ENCODE data around the gene STOX1. TPM values are rescaled to one million over a fixed set of nuclear protein-coding genes. Genes with fewer than 3 reads are reported as not detected.

The STOX1 gene
- total RNA-seq, 1 donor from 2014 or later = 53.9 TPM

DNA sequence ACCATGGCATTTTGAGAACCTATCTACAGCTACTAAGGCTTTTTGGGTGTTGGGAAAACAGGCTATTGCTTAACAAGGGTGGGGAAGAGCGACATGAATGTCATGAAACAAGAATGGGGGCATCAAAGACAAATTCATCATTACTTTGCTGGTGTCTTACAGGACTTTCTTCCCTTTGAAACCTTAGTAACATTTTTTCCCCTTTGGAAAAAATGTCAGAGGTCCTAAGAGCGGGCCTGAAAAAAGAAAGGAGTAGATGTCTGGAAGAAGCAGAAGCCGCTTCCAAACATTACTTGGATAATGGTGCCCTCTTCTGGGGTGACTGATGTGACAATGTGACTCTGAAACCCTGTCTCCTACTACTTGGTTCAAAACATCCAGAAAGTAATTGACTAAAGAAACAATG, 70.0 kb downstream of the STOX1 start:
- no peak overlapping the region for H3K27ac ChIP-seq
- peaks cover 12% of the 10 kb centered on the region for H3K4me1 ChIP-seq
- Mint-ChIP-seq H3K27me3 (ENCODE audit: insufficient read depth, low read depth) (no peaks in the 10 kb centered on the region), H3K27ac (no peak overlapping the region), H3K4me3 (no peak overlapping the region), H3K36me3 (peaks cover 2% of the 10 kb centered on the region), H3K4me1 (peaks cover 22% of the 10 kb centered on the region), H3K9me3 (no peaks in the 10 kb centered on the region)
- no peak for TF ChIP-seq EZH2phosphoT487 (IDR thresholded peaks at IDR 0.05)
- TF ChIP-seq, protein P1, sequence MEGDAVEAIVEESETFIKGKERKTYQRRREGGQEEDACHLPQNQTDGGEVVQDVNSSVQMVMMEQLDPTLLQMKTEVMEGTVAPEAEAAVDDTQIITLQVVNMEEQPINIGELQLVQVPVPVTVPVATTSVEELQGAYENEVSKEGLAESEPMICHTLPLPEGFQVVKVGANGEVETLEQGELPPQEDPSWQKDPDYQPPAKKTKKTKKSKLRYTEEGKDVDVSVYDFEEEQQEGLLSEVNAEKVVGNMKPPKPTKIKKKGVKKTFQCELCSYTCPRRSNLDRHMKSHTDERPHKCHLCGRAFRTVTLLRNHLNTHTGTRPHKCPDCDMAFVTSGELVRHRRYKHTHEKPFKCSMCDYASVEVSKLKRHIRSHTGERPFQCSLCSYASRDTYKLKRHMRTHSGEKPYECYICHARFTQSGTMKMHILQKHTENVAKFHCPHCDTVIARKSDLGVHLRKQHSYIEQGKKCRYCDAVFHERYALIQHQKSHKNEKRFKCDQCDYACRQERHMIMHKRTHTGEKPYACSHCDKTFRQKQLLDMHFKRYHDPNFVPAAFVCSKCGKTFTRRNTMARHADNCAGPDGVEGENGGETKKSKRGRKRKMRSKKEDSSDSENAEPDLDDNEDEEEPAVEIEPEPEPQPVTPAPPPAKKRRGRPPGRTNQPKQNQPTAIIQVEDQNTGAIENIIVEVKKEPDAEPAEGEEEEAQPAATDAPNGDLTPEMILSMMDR (IDR thresholded peaks at IDR 0.05) = peak; percentile 76
- TF ChIP-seq EZH2 (IDR thresholded peaks at IDR 0.05) = no peak
- DNase-seq (ENCODE audit: low spot score) = peak; percentile 84
- H3K9ac ChIP-seq = no peak overlapping the region
- no peaks in the 10 kb centered on the region for H3K27me3 ChIP-seq
- H3K4me3 ChIP-seq = no peak overlapping the region
- no peaks in the 10 kb centered on the region for H3K9me3 ChIP-seq (ENCODE audit: low read depth)
- peaks cover 33% of the 10 kb centered on the region for H3F3A ChIP-seq (ENCODE audit: low read depth)
- no peak overlapping the region for H3K4me2 ChIP-seq
- H2AFZ ChIP-seq (replicated peaks) = no peak overlapping the region
- H4K20me1 ChIP-seq (ENCODE audit: low read depth) = peaks cover 2% of the 10 kb centered on the region
- peaks cover 11% of the 10 kb centered on the region for H3K79me2 ChIP-seq (ENCODE audit: low read depth)
- H3K36me3 ChIP-seq = peaks cover 9% of the 10 kb centered on the region

DNA sequence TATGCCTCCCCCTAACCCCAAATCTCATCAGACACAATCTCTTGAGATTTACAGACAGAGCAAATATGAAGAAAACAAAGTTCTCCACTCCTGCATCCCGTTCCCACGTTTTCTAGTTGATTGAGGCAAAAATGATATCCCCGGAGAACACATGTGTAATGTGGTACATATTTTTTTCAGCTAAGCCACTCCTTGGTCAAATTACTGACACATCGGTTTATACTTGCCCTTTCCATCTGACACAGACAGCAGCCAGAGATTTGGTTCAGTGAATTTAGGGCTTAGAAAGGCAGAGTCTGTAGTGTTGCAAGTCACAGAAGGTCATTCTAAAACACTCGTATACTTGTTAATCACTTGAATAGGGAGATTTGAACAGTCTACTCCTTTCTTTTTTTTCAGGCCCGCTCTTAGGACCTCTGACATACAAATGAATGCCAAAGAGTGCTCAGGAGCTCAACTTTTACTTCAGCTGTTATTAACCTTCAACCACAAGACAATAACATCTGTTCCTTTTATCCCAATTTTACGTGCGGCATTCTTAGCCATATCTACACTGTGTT, 71.9 kb downstream of the STOX1 start:
- no peaks in the 10 kb centered on the region for H3K27me3 Mint-ChIP-seq (ENCODE audit: insufficient read depth, low read depth)
- Histone ChIP-seq H3K4me2 (no peak overlapping the region), H4K20me1 (ENCODE audit: low read depth) (peaks cover 5% of the 10 kb centered on the region), H3K36me3 (no peaks in the 10 kb centered on the region), H3K4me1 (peaks cover 15% of the 10 kb centered on the region), H3K9ac (no peak overlapping the region), H3K27ac (no peak overlapping the region), H3K79me2 (ENCODE audit: low read depth) (peaks cover 30% of the 10 kb centered on the region), H2AFZ (replicated peaks) (no peak overlapping the region), H3K4me3 (no peak overlapping the region), H3F3A (ENCODE audit: low read depth) (peaks cover 33% of the 10 kb centered on the region), H3K27me3 (no peaks in the 10 kb centered on the region), H3K9me3 (ENCODE audit: low read depth) (no peaks in the 10 kb centered on the region)
- no peaks in the 10 kb centered on the region for H3K9me3 Mint-ChIP-seq
- TF ChIP-seq EZH2phosphoT487 (IDR thresholded peaks at IDR 0.05) (no peak), EZH2 (IDR thresholded peaks at IDR 0.05) (no peak)
- TF ChIP-seq, protein P1 (IDR thresholded peaks at IDR 0.05) = no peak
- no peak for DNase-seq (ENCODE audit: low spot score)
- peak overlapping the region; percentile 43 for H3K27ac Mint-ChIP-seq
- peaks cover 30% of the 10 kb centered on the region for H3K4me1 Mint-ChIP-seq
- H3K36me3 Mint-ChIP-seq = peaks cover 6% of the 10 kb centered on the region
- peak overlapping the region; percentile 17 for H3K4me3 Mint-ChIP-seq

DNA sequence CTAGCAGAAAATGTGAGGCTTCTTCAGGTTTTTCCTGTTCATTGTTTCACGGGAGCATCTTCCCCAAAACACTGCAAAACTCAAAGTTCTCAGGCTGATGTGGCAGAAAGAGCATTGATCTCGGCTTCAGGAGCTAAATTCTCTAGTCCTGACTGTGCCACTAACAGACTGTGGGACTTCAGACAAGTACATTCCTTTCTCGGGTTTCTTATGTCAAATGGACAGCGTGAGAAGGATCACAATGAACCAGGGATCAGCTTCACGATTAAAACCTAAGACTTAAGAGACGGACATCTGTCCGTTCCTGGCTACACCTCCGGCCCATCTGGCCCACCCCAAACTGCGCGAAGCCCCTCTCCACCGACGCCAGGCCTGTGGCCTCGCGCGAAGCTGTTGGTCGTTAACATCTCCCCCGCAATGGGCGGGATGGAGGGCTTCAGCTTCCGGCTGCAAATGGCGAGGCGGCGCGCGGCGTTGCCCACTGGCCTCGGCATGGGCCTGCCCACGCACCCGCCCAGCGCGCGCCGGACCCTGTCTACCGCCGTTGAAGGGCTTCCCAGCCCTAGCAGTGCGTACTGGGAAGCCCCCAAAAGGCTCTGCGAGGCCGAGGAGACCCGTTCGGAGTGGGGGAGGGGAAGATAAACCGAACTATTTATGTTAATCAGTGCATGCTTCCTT, 73.2 kb downstream of the STOX1 start:
- H3K4me3 Mint-ChIP-seq = peak overlapping the region; percentile 94
- Histone ChIP-seq H3K4me2 (peak overlapping the region; percentile 73), H3K27me3 (no peaks in the 10 kb centered on the region), H3K36me3 (no peaks in the 10 kb centered on the region), H3F3A (ENCODE audit: low read depth) (peaks cover 33% of the 10 kb centered on the region), H3K27ac (peak overlapping the region; percentile 99), H3K79me2 (ENCODE audit: low read depth) (peaks cover 43% of the 10 kb centered on the region), H3K4me1 (peaks cover 15% of the 10 kb centered on the region), H3K9me3 (ENCODE audit: low read depth) (no peaks in the 10 kb centered on the region), H3K9ac (peak overlapping the region; percentile 54), H2AFZ (replicated peaks) (peak overlapping the region; percentile 84), H4K20me1 (ENCODE audit: low read depth) (peaks cover 7% of the 10 kb centered on the region), H3K4me3 (peak overlapping the region; percentile 82)
- peaks cover 8% of the 10 kb centered on the region for H3K36me3 Mint-ChIP-seq
- DNase-seq (ENCODE audit: low spot score) = no peak
- peaks cover 31% of the 10 kb centered on the region for H3K4me1 Mint-ChIP-seq
- TF ChIP-seq, protein P1 (IDR thresholded peaks at IDR 0.05) = no peak
- TF ChIP-seq EZH2 (IDR thresholded peaks at IDR 0.05) = peak; percentile 18
- H3K27ac Mint-ChIP-seq = peak overlapping the region; percentile 100
- no peaks in the 10 kb centered on the region for H3K27me3 Mint-ChIP-seq (ENCODE audit: insufficient read depth, low read depth)
- H3K9me3 Mint-ChIP-seq = no peaks in the 10 kb centered on the region
